Measurements from ENCODE around the gene ZNF319.

Gene ZNF319

GRCh38 chr16:57999971-58000705 is at the start of gene ZNF319:
Gene ZNF319 (minus strand): TSS chr16:58000672. CDS start chr16:57998265, 2,407 bp downstream.
- no peak for DNase-seq

GRCh38 chr16:58049232-58050185 is 49.0 kb upstream of the ZNF319 start:
- no peak for DNase-seq

- no peak for DNase-seq
Observed at GRCh38 chr16:58048494-58049231, 48.2 kb upstream of the ZNF319 start.

- DNase-seq, result no peak
Observed at GRCh38 chr16:58047557-58048348, 47.3 kb upstream of the ZNF319 start.

GRCh38 chr16:58046936-58047335 is 46.5 kb upstream of the ZNF319 start:
- no peak for DNase-seq

- DNase-seq, result no peak
Observed at GRCh38 chr16:58046054-58046881, 45.8 kb upstream of the ZNF319 start.

- no peak for DNase-seq
Observed at GRCh38 chr16:58045096-58045495, 44.6 kb upstream of the ZNF319 start.

GRCh38 chr16:58044266-58045019 is 44.0 kb upstream of the ZNF319 start:
- no peak for DNase-seq

GRCh38 chr16:58043571-58044155 is 43.2 kb upstream of the ZNF319 start:
- no peak for DNase-seq

GRCh38 chr16:58042886-58043515 is 42.5 kb upstream of the ZNF319 start:
- DNase-seq, result no peak

GRCh38 chr16:58042001-58042885 is 41.8 kb upstream of the ZNF319 start:
- no peak for DNase-seq

- DNase-seq, result no peak
Observed at GRCh38 chr16:58041628-58041955, 41.1 kb upstream of the ZNF319 start.

- DNase-seq, result no peak
Observed at GRCh38 chr16:58040945-58041627, 40.6 kb upstream of the ZNF319 start.

GRCh38 chr16:58040496-58040846 is 40.0 kb upstream of the ZNF319 start:
- no peak for DNase-seq

- no peak for DNase-seq
Observed at GRCh38 chr16:58039829-58040495, 39.5 kb upstream of the ZNF319 start.

- no peak for DNase-seq
Observed at GRCh38 chr16:58038219-58038641, 37.8 kb upstream of the ZNF319 start.

- DNase-seq, result no peak
Observed at GRCh38 chr16:58037365-58038057, 37.0 kb upstream of the ZNF319 start.

Data from CD4-positive, alpha-beta T cell treated with Interleukin-15 for 1 hour (primary cell).